ENCODE results near the gene STAB2.

DNA sequence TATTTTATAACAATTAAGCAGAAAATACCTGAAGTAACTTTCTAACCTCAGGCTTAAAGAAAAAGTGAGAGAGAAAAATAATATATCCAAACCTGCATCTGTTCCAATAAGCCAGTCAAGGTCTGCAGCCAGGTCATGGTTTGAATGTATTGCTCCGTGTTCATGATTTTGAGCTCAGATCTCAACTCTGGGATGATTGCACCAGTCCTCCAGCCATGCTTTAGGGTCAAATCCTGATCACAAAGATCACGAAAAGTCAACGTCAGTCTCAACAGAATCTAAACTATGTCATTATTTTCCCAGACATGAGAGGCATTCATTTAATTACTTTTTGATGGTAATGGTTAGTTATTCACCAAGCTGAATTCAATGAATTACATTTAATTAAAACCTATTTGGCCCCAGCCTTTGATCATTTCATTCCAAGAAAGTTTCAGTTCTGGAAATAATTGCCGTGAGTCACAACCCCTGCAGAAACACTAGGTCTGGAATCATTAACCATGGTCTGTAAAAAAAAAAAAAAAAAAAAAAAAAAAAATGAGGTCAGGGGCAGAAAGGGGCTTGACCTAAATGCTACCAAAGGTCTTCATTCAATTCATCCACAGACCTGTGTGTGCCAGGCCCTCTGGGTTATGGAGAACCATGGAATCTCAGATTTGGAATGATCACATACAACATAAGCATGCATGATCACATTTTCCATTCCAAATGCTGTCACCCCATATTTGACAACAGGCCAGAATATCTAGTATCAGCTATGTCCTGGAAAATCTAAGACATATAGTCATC lies 198.4 kb downstream of the STAB2 start:
- TF ChIP-seq CTCF (IDR thresholded peaks at IDR 0.05) (no peak), EZH2 (IDR thresholded peaks at IDR 0.05; ENCODE audit: borderline replicate concordance, insufficient read depth, low read depth, low read length, poor library complexity, severe bottlenecking) (no peak)
